CD14-positive monocyte (primary cell): ENCODE results near the gene UVRAG. TPM values are rescaled to one million over a fixed set of nuclear protein-coding genes. Genes with fewer than 3 reads are reported as not detected.

Source experiments
- DNase-seq, 3 donors: peaks; one replicate each; pipeline ENCODE4 v3.0.0-alpha.2; 2011 to 2022
- H2AFZ ChIP-seq: 2 replicates; pipeline ENCODE4 v1.6.0; 2012; ENCODE audit warnings: mild to moderate bottlenecking, low read depth, low read length, inconsistent platforms; ENCODE audit not compliant: insufficient read depth, poor library complexity, severe bottlenecking
- H3K27ac ChIP-seq, 2 donors: 1 replicate in 1 of 2; 2 replicates in 1 of 2; pipeline ENCODE4 v1.5.1; 2012 to 2013; ENCODE audit warnings: low read length in 2 of 2, control low read depth in 1 of 2, inconsistent platforms in 1 of 2, low read depth in 1 of 2, mild to moderate bottlenecking in 1 of 2
- H3K27me3 ChIP-seq, 2 donors: one replicate each; pipeline versions ENCODE4 v1.6.0 to v1.6.1; 2011 to 2013; ENCODE audit warnings: low read length in 2 of 2; ENCODE audit not compliant: control insufficient read depth in 2 of 2, insufficient read depth in 2 of 2
- H3K36me3 ChIP-seq, 2 donors: replicated peaks in 1 of 2; 1 replicate in 1 of 2; 2 replicates in 1 of 2; pipeline versions ENCODE4 v1.5.1 to v1.6.1; 2012 to 2013; ENCODE audit warnings: low read length in 2 of 2, control low read depth in 1 of 2, inconsistent platforms in 1 of 2, mild to moderate bottlenecking in 1 of 2; ENCODE audit not compliant: insufficient read depth in 2 of 2, control insufficient read depth in 1 of 2
- H3K4me1 ChIP-seq, 2 donors: 1 replicate in 1 of 2; 2 replicates in 1 of 2; pipeline versions ENCODE4 v1.5.1 to v1.6.1; 2012 to 2013; ENCODE audit warnings: low read length in 2 of 2, control low read depth in 1 of 2, inconsistent platforms in 1 of 2, mild to moderate bottlenecking in 1 of 2, moderate library complexity in 1 of 2; ENCODE audit not compliant: insufficient read depth in 2 of 2, control insufficient read depth in 1 of 2
- H3K4me2 ChIP-seq: replicated peaks from 2 replicates; pipeline ENCODE3; 2012; ENCODE audit warnings: low read length, moderate library complexity, mild to moderate bottlenecking; ENCODE audit not compliant: poor library complexity, severe bottlenecking; ENCODE audit errors: extremely low read depth
- H3K4me3 ChIP-seq, 3 experiments: fragments of 200-600 bp in 1 of 3; sonication (generic) in 1 of 3; replicated peaks in 1 of 3; 1 replicate in 2 of 3; 2 replicates in 1 of 3; pipeline ENCODE4 v1.5.1; 2011 to 2013; ENCODE audit warnings: low read length in 3 of 3, mild to moderate bottlenecking in 3 of 3, control low read depth in 2 of 3, low read depth in 2 of 3, inconsistent platforms in 1 of 3, moderate library complexity in 1 of 3
- H3K79me2 ChIP-seq: 2 replicates; pipeline ENCODE4 v1.6.0; 2012; ENCODE audit warnings: mild to moderate bottlenecking, control low read depth, inconsistent platforms, low read length, moderate library complexity; ENCODE audit not compliant: insufficient read depth
- H3K9ac ChIP-seq: 2 replicates; pipeline ENCODE4 v1.6.0; 2017; ENCODE audit warnings: low read length, mild to moderate bottlenecking; ENCODE audit not compliant: insufficient read depth, poor library complexity, severe bottlenecking
- H3K9me3 ChIP-seq, 2 donors: replicated peaks in 1 of 2; 1 replicate in 1 of 2; 2 replicates in 1 of 2; pipeline versions ENCODE4 v1.5.1 to v1.6.1; 2012 to 2013; ENCODE audit warnings: low read length in 2 of 2, control low read depth in 1 of 2; ENCODE audit not compliant: control insufficient read depth in 1 of 2, insufficient read depth in 1 of 2
- H4K20me1 ChIP-seq: 2 replicates; pipeline ENCODE4 v1.6.0; 2012; ENCODE audit warnings: mild to moderate bottlenecking, low read length, control low read depth, moderate library complexity; ENCODE audit not compliant: insufficient read depth
- H3K27ac Mint-ChIP-seq, 7 donors: one replicate each; pipeline ENCODE4 v1.8.0; 2020; ENCODE audit warnings: mild to moderate bottlenecking in 7 of 7, mixed read lengths in 7 of 7, moderate library complexity in 6 of 7, inconsistent platforms in 2 of 7
- H3K27me3 Mint-ChIP-seq, 3 donors: one replicate each; pipeline ENCODE4 v1.8.0; 2021 to 2022; ENCODE audit warnings: low read depth in 3 of 3, mild to moderate bottlenecking in 3 of 3, mixed read lengths in 3 of 3, moderate library complexity in 3 of 3, inconsistent platforms in 1 of 3
- H3K36me3 Mint-ChIP-seq, 2 donors: one replicate each; pipeline ENCODE4 v1.8.0; 2020; ENCODE audit warnings: mixed read lengths in 2 of 2, inconsistent platforms in 1 of 2, mild to moderate bottlenecking in 1 of 2
- H3K4me1 Mint-ChIP-seq: one replicate; pipeline ENCODE4 v1.8.0; 2020; ENCODE audit warnings: mild to moderate bottlenecking, mixed read lengths
- H3K4me3 Mint-ChIP-seq, 2 donors: one replicate each; pipeline ENCODE4 v1.8.0; 2020; ENCODE audit warnings: mild to moderate bottlenecking in 2 of 2, mixed read lengths in 2 of 2, moderate library complexity in 1 of 2
- H3K9me3 Mint-ChIP-seq, 7 donors: one replicate each; pipeline ENCODE4 v1.8.0; 2020 to 2022; ENCODE audit warnings: mixed read lengths in 7 of 7, mild to moderate bottlenecking in 6 of 7, moderate library complexity in 6 of 7, inconsistent platforms in 2 of 7
- CTCF ChIP-seq: fragments of 200-600 bp; IDR thresholded peaks from one replicate; pipeline ENCODE4 v1.8.0; 2022; ENCODE audit warnings: antibody characterized with exemption, mild to moderate bottlenecking
- WGBS: methylation state at CpG from one replicate; pipeline ENCODE4 v1.1.5; 2013; ENCODE audit warnings: missing lambda C conversion rate; ENCODE audit not compliant: insufficient coverage; 5-methylcytosine and 5-hydroxymethylcytosine counted together
- intact Hi-C, 2 donors: fragments of 100-400 bp; cut with micrococcal nuclease; formaldehyde crosslinking; loops; one replicate each; pipeline versions ENCODE4 v1.15.0 to v1.15.1; 2023
- polyA plus RNA-seq, 3 donors: library from polyadenylated mRNA; depleted of rRNA in 1 of 3; unstranded in 2 of 3; stranded (reverse) in 1 of 3; fragments of 300-500 nt in 2 of 3; fragments of >200 nt in 1 of 3; fragmentation: Illumina TruSeq in 2 of 3; gene quantifications; 1 replicate in 2 of 3; 2 replicates in 1 of 3; pipeline ENCODE4 v1.2.3, GENCODE V29; 2012 to 2021

Gene UVRAG
- polyA plus RNA-seq, 3 donors: 13.7 to 20.5 (median 20.0) TPM

- H3K4me3 ChIP-seq: no peak overlapping the region
- DNase-seq: no peak
- 100% methylated on average over 1 of the region's 3 CpGs for WGBS
- Mint-ChIP-seq H3K4me1 (peaks cover 15% of the 10 kb centered on the region), H3K4me3 (no peak overlapping the region), H3K27ac (peak overlapping the region in 2 of 7 donors; percentile 16), H3K36me3 (peaks cover 37 to 39% of the 10 kb centered on the region in 2 donors), H3K27me3 (peaks cover 0 to 4% (median 0%) of the 10 kb centered on the region in 3 donors), H3K9me3 (no peaks in the 10 kb centered on the region)
- peak overlapping the region in 1 of 2 donors; percentile 26 for H3K27ac ChIP-seq
- H3K9me3 ChIP-seq: no peaks in the 10 kb centered on the region
- H3K9ac ChIP-seq: no peak overlapping the region
- H3K79me2 ChIP-seq: peaks cover 85% of the 10 kb centered on the region
- H3K27me3 ChIP-seq: no peaks in the 10 kb centered on the region
- H3K4me1 ChIP-seq: peaks cover 4 to 6% of the 10 kb centered on the region in 2 donors
- peaks cover 16 to 41% of the 10 kb centered on the region in 2 donors for H3K36me3 ChIP-seq
- no peak for TF ChIP-seq CTCF
- intact Hi-C loops: no loop called here
- no peak overlapping the region for H2AFZ ChIP-seq
- peaks cover 68% of the 10 kb centered on the region for H4K20me1 ChIP-seq
- no peak overlapping the region for H3K4me2 ChIP-seq
These were observed 41.9 kb downstream of the UVRAG start for GRCh38 chr11:75856912-75857311.

GRCh38 chr11:75858042-75858441 is 43.0 kb downstream of the UVRAG start:
- Mint-ChIP-seq H3K27ac (peak overlapping the region in 2 of 7 donors; percentile 0 to 3), H3K9me3 (no peaks in the 10 kb centered on the region), H3K4me3 (no peak overlapping the region), H3K27me3 (peaks cover 0 to 4% (median 0%) of the 10 kb centered on the region in 3 donors), H3K4me1 (peaks cover 15% of the 10 kb centered on the region), H3K36me3 (peaks cover 36 to 40% of the 10 kb centered on the region in 2 donors)
- H3K79me2 ChIP-seq: peaks cover 81% of the 10 kb centered on the region
- peaks cover 4 to 6% of the 10 kb centered on the region in 2 donors for H3K4me1 ChIP-seq
- no peak overlapping the region for H3K27ac ChIP-seq
- no peak overlapping the region for H3K4me3 ChIP-seq
- H3K4me2 ChIP-seq: no peak overlapping the region
- H4K20me1 ChIP-seq: peaks cover 69% of the 10 kb centered on the region
- intact Hi-C loops: no loop called here
- no peaks in the 10 kb centered on the region for H3K27me3 ChIP-seq
- no peak for TF ChIP-seq CTCF
- no peak overlapping the region for H3K9ac ChIP-seq
- peaks cover 15 to 42% of the 10 kb centered on the region in 2 donors for H3K36me3 ChIP-seq
- H3K9me3 ChIP-seq: no peaks in the 10 kb centered on the region
- no peak for DNase-seq
- H2AFZ ChIP-seq: no peak overlapping the region
